A549 (cell line): ENCODE results near the gene LCE3D.

Experiments used
- CHD2 ChIP-seq: fragments of 150-350 bp; IDR thresholded peaks from 2 replicates; pipeline ENCODE4 v1.6.1; 2014; ENCODE audit warnings: low read length; ENCODE audit not compliant: partially characterized antibody
- CTCF ChIP-seq: fragments of >200 bp; sonication (Bioruptor Twin); formaldehyde crosslinking; IDR thresholded peaks from 3 replicates; pipeline ENCODE4 v1.5.1; 2016
- EP300 ChIP-seq, 2 experiments: fragments of >200 bp; sonication (Bioruptor Twin); formaldehyde crosslinking; IDR thresholded peaks; 2 replicates in 1 of 2; 3 replicates in 1 of 2; pipeline ENCODE4 v1.6.1; 2016 to 2017
- GATA3 ChIP-seq: IDR thresholded peaks from 2 replicates; pipeline ENCODE4 v1.6.1; 2012; ENCODE audit warnings: borderline replicate concordance
- HDAC2 ChIP-seq: fragments of 200-600 bp; sonication (generic); IDR thresholded peaks from 2 replicates; pipeline ENCODE4 v1.6.1; 2016
- HEYL ChIP-seq: fragments of 250-450 bp; sonication (Bioruptor Pico); IDR thresholded peaks from 2 replicates; pipeline ENCODE4 v1.8.0; 2021; ENCODE audit warnings: mild to moderate bottlenecking, moderate library complexity
- JUNB ChIP-seq: fragments of >200 bp; sonication (Bioruptor Twin); formaldehyde crosslinking; IDR thresholded peaks from 2 replicates; pipeline ENCODE4 v1.6.1; 2016
- MYC ChIP-seq: IDR thresholded peaks from 2 replicates; pipeline ENCODE4 v1.6.1; 2012; ENCODE audit warnings: mild to moderate bottlenecking, inconsistent platforms, low read length, improper control_type of control experiment, borderline replicate concordance
- POLR2A ChIP-seq: IDR thresholded peaks from 2 replicates; pipeline ENCODE4 v1.6.1; 2012; ENCODE audit warnings: mild to moderate bottlenecking, low read length
- RFX5 ChIP-seq: fragments of 450-650 bp; IDR thresholded peaks from 2 replicates; pipeline ENCODE4 v1.7.1; 2014; ENCODE audit warnings: antibody characterized with exemption, mild to moderate bottlenecking, moderate library complexity
- TF ChIP-seq, protein P1 (sequence below): fragments of 200-600 bp; sonication (generic); IDR thresholded peaks from 2 replicates; pipeline ENCODE4 v1.6.1; 2016; ENCODE audit warnings: antibody characterized with exemption, mild to moderate bottlenecking, moderate library complexity
- TF ChIP-seq, protein P2 (sequence below): fragments of >200 bp; sonication (Bioruptor Twin); formaldehyde crosslinking; IDR thresholded peaks from 3 replicates; pipeline ENCODE4 v1.6.1; 2016

- TF ChIP-seq POLR2A (no peak), HEYL (CRISPR knock-in tag) (no peak), CTCF (no peak), EP300 (IDR thresholded peaks at IDR 0.05) (no peak), JUNB (no peak), GATA3 (no peak), MYC (no peak), CHD2 (no peak), HDAC2 (no peak), RFX5 (no peak)
- TF ChIP-seq, protein P1, sequence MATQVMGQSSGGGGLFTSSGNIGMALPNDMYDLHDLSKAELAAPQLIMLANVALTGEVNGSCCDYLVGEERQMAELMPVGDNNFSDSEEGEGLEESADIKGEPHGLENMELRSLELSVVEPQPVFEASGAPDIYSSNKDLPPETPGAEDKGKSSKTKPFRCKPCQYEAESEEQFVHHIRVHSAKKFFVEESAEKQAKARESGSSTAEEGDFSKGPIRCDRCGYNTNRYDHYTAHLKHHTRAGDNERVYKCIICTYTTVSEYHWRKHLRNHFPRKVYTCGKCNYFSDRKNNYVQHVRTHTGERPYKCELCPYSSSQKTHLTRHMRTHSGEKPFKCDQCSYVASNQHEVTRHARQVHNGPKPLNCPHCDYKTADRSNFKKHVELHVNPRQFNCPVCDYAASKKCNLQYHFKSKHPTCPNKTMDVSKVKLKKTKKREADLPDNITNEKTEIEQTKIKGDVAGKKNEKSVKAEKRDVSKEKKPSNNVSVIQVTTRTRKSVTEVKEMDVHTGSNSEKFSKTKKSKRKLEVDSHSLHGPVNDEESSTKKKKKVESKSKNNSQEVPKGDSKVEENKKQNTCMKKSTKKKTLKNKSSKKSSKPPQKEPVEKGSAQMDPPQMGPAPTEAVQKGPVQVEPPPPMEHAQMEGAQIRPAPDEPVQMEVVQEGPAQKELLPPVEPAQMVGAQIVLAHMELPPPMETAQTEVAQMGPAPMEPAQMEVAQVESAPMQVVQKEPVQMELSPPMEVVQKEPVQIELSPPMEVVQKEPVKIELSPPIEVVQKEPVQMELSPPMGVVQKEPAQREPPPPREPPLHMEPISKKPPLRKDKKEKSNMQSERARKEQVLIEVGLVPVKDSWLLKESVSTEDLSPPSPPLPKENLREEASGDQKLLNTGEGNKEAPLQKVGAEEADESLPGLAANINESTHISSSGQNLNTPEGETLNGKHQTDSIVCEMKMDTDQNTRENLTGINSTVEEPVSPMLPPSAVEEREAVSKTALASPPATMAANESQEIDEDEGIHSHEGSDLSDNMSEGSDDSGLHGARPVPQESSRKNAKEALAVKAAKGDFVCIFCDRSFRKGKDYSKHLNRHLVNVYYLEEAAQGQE: no peak
- TF ChIP-seq, protein P2, sequence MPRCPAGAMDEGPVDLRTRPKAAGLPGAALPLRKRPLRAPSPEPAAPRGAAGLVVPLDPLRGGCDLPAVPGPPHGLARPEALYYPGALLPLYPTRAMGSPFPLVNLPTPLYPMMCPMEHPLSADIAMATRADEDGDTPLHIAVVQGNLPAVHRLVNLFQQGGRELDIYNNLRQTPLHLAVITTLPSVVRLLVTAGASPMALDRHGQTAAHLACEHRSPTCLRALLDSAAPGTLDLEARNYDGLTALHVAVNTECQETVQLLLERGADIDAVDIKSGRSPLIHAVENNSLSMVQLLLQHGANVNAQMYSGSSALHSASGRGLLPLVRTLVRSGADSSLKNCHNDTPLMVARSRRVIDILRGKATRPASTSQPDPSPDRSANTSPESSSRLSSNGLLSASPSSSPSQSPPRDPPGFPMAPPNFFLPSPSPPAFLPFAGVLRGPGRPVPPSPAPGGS: no peak
These were observed 46.4 kb upstream of the LCE3D start for GRCh38 chr1:152626744-152627143.
